GM21786 (cell line): ENCODE measurements around the gene ZDHHC1.
"Not testable (repeated sequence)": the region's sequence is repeated elsewhere in the genome, so short reads cannot be mapped to it uniquely, and the experiment has no call there.

Experiments used
- ATAC-seq: cut with Tn5 transposase; IDR thresholded peaks from one replicate; pipeline ENCODE4 v1.9.1; 2021; ENCODE audit not compliant: unreplicated experiment

Gene ZDHHC1

DNA sequence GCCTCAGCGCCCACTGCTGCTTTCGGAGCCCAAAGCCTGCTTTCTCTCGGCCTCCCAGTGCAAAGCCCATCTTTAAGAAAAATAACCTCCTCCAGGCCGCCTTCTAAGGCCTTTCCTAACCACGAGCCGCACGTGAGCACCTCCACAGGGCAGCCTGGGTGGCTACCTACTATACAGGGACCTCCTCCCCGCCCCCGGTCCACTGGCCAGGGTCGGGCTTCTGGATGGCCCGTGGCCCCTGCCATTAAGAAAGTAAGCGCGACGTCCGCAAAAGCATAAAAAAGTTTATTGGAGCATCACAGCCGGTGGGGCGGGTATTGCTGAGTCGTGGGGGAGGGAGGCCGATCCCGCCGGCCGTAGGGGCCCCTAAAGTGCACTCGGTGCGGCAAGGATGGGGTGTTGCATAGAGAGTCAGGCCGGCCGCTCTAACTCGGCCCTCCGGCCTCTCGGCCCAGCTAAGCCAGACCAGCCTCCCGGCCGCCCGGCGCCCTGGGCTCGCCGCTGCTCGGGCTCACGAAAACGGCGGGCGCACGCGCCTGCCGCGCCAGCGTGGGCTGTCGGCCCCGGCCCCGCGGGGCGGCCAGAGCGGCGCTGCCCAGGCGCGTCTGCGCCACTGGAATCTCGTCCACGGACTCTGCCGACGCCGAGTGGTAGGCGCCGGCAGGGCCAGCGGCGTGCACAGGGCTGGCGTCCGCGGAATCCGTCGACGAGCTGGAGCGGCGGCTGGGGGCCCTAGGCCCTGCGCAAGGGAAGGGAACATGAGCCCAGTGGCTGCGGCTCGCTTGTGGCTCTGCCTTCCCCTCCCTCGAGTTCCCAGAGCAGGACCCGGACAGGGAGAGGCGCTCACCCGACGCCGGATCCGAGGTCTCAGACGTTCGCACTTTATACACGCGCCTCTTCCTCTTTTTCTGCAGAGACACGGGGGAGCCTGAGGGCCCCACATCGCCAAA, 21.8 kb downstream of the ZDHHC1 start:
- ATAC-seq: no peak

DNA sequence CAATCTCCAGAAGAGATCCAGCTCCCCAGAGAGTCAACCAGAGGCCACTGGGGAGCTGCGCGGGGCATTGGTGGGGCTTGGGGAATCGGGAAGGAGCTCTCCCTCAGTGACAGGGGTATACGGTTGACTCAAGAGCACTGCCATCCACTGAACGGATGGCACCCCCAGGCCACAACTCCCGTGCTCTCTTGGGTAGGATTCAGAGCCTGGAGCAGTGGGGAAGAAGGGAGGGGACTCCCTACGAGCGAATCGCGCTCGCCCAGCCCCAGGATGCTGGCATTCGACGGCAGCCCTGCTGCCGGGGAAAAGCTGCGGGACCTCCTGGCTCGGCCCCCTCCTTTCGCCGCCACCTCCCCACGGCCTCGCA, 22.5 kb downstream of the ZDHHC1 start:
- ATAC-seq: no peak

DNA sequence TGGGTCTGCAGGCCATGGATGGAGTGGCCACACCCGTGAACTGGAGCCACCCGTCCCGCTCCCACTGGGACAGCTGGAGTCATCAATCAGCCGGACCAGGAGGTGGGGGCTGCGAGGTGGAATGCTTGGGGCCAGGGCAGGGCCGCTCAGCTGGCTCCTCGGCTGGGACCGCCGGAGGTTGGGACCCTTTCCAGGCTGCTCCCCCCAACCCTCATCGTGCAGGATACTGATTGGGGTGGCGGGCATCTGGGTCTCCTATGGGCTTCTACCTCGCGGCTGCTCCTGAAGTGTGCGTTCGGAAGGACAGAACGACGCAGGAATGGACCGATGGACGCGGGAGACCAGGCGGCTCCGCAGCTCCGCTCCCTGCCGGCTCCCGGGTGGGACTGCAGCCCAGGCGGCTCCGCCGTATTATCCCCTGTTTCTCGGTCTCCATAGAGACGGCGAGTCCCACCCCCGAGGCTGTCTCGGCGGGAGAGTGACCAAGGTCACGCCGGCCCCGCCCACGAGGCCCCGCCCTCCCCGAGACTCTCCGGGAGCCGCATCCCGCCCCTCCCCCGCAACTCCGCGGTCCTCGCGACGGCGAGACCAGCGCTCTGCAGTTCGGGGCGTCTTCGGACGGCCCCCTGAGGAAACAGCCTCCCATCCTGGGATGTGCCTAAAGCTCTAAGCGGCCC, 23.0 kb downstream of the ZDHHC1 start, which contains the start of gene TPPP3:
TPPP3 (minus strand) TSS at position 388 of the 677 bp plus-strand sequence. CDS start 2,387 bp downstream, outside the sequence.
- ATAC-seq: no peak

DNA sequence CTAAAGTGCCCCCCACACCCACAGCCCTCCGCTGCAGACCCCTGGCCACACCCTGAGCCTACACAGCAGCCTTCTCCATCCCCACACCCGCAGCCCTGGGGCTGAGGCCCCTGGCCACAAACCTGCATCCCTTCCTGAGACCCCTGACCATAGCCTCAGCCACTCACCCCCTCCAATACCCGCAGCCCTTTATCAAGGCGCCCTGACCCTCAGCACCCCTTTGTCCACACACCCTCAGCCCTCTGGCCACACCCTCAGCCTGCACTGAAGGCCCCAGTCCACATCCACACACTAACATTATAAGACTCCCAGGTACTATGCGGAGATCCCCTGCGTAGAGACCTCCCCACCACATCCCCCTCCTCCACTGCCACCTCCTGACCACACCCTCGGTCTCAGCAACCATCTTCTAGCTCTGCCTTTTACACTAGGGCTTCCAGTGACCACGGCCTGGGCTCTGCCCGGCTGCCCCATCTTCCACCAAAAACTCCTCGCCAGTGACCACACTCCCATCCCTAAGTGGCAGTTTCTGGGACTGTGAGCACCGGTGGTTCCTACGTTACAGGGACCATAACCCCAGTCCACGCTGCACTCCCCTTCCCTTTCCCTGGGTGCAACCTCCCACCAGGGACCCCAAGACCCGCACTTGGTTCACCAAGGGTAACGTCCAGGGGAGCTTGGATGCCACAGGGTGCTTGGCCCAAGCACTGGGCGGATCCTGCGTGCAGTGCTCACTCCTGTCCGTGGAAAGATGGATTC, 23.8 kb downstream of the ZDHHC1 start:
- no peak for ATAC-seq

DNA sequence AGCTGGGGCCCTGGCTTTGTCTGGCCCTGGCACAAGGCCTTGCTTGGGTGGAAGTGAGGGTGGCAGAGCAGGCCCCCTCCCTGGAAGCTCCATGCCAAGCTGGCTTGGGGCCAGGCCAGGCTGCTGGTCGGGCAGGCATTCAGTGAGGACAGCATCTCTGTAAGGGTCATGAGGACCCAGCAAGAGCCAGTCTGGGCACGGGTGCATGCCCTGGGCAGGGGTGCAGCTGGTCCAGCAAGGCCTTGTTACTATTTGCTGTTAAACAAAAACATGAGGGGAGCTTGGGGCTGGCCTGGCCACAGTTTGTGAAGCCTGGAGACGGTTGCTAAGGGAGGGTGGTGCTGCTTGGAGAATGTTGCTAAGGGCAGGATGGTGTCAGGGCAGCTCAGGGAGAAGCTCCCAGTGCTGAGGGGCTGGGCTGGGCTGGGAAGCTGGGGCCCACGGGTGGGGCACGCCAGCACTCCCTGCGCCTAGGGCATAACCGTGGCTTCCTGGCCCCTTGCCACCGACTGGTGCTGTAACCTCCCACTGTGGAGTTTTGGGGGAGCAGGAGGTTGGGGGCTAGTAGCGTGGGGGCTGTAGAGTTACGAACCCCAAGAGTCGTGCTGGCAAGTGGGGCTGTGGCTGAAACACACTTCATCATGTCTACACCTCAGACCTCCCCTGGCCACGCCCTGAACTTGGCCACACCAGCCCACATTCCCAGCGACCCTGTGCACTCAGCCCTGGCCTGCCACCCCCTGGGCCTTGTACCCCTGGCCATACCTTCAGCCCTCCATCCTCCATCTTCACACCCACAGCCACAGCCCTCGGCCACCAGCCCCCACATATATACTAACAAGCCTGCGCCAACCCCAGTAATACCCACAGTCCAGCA, 24.6 kb downstream of the ZDHHC1 start:
- ATAC-seq: no peak

DNA sequence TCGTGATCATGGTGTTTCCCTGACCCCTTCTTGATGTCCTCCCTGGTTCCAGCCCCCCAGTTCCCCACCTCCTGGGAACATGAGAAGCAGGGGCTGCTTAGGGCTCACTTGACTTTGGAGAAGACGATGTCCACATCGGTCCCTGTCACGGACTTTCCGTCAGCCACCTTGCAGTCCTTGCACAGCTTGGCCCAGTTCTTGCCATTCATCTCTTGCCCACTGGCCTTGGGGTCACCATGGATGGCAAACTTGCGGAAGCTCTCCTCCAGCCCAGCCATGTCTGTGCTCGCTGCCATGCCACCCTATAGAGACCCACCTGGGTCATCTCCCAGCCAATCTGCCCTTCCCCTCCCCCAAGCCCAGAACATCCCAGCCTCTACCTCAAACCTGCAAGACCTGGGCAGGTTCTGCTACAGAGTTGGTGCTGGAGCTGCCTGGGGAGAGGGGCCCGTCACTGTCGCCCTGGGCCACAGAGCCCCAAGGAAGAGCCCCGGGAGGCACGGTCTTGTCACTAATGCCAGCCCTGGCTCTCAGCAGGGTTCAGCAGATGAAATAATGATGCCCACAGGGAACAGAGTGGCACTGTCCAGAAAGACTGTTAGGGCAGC, 25.4 kb downstream of the ZDHHC1 start:
- no peak for ATAC-seq

DNA sequence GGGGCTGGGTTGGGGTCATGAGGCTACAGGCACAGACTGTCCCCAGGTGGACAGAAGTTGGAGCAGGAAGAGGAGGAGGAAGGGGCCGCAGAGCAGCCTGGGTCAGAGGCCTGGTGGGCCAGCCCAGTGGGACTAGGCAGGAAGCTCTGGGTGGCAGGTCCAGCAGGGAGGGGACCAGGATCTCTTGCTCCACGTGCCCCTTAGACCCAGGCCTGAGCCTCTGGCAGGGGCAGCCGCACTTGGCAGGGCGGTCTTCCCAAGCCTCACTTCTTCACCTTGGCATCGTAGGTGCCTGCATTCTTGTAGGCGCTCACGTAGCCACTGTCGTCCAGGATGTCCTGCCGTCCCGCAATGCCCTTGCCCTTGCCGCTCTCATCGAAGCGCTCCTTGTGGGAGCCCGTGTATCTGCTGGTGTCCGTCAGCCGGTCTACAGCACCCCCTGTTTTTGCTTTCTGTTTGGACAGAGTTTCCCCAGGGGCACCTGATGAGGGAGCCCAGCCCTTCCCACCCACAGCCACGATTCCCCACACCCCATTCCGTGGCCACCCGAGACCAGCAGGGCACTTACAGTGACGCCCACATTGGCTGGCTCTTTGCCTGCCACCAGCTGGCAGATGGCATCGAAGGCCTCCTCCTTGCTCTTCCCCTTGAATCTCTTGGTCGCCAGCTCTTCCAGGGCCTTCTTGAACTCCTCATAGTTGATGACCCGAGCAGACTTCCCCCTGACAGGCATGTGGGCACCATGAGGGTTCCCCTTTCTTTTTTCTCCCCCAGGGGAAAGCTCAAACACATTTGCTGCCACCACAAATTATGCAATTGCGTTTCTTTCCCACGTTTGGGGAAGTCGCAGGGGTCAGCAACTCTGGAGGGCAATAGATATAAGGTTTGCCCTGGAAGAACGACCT, 26.1 kb downstream of the ZDHHC1 start:
- ATAC-seq: no peak

DNA sequence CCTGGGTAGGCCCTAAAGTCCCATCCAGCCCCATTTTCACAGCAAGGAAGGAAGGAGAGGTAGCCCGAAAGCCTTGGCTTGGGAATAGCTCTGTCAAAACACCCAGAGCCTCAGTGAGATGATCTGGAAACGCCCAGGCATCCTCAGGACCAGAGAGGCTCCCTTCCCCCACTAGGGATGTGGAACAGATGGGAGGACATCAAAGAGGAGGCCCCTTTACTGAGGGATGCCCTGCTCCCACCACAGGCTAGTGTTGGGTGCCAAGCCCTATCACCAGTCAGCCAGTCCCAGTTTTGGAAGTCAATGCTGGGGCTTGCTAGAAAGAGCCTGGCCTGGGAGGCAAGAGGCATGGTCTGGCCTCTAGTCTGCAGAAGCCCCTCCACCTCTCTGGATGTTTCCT, 27.7 kb downstream of the ZDHHC1 start:
- no peak for ATAC-seq

DNA sequence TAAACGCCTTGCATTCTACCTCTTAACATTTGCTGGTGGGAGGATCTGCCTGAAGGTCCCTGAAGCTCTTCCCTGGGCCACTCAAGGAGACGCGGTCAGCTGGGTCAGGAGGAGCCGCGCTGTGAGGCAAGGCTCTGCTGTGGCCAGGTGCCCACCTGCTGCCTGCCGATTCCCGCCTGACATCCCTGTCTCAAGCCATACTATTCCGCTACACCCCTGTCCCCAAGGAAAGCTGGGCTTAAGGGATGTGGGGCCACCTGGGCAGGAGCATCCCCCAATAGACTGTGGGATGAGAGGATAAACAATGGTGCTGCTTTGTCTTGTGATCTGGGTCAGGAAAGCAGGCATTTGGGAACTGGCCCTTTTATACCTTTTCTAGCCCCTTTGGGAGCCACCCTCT, 28.1 kb downstream of the ZDHHC1 start:
- ATAC-seq: no peak

DNA sequence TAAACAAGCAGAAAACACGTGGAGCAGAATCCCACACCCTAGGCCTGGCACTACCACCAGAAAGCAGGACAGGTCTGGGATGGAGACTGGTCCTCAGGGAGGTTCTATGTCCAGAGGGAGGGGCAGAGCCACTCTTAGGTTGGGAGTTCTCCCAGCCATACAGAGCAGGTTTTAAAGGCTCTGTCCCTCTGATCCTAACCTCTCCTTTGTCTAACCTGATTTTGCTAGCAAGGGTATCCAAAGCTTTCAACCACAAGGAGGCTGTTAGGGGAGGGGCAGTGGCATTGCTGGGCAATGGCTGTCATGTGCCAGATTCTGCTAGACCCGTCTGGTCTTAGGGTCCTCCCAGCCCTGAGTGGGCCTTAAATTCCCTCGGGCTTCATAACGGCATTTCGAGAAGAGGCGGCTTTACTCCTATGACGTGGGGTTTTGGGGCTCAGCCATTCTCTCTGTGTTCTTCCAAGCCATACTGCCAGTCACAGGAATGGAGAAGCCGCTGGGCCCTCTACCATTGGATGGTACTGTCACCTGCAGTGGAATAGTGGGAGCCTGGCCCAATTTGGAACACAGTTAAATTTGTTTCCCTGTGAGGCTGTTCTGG, 28.7 kb downstream of the ZDHHC1 start:
- ATAC-seq: no peak

DNA sequence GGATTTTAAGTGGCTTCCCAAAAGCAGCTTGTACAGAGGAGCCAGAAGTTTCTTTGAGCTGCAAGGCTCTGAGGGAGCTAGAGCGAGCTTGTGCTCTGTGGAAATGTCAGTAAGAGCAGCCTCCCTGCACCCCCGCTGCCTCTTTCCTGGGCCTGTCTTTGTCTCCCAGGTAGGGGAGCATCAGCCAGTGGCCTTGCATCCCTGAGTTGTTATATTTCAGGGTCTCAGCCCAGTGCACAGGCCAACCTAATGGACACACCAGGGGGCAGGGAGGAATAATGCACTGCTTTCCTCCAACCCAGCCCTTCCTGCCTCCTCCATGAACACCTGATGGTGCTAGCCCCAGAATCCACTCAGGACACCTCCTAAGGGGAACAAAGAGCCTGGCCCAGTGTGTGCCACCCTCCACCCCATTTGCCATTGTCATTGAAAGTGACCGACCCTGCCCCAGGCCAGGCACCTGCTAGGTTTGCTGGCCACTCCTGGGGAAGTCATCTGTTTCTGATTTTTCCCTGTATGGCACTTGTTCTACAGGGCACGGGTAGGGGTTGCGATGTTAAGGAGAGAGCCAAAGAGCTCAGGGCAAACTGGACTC, 29.3 kb downstream of the ZDHHC1 start:
- no peak for ATAC-seq

DNA sequence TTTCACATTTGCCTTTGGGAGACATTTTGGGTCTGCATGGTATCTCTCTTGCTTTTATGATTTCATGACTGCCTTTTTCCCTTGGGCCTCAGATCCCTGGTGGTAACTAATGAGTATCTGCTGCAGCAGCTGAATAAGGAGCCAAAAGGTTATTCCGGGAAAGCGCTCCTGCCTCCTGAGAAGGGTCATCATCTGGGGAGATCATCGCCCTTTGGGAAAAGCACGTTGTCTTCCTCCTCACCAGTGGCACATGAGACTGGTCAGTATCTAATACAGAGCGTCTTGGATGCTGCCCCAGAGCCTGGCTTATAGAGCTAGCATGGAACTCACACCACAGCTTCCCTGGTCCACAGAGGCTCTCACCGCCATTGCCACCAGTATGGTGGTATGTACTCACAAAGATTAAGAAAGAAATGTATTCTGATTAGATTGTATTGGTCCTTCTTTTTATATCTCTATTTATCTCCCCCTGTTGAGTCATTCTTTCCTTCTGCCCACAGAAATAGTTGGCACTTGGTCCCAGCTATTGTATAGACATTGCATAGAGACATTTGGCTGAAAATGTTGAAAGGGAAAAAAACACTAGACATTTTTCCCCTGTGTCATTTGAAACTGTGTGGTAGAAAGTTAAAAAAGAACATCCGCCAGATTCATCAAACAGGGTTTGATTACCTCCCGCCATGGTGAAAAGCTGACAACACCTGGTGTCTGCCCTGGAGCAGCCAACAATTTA, 31.3 kb downstream of the ZDHHC1 start:
- ATAC-seq: no peak

DNA sequence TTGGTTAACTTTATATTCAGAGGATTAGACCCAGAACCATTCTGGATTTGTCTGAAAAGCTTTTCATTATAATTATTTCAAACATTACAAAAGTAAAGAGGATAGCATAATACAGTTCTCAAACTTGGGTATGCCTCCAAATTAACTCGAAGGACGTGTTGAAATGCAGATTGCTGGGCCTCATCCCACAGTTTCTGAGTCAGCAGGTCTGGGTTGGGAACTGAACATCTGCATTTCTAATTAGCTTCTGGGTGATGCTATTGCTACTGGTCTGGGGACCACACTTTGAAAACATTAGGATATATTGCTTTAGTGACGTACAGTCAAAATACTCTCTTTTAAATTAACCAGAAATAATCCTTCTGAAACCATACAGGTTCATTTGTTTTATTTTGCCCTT, 33.0 kb downstream of the ZDHHC1 start:
- ATAC-seq: no peak

DNA sequence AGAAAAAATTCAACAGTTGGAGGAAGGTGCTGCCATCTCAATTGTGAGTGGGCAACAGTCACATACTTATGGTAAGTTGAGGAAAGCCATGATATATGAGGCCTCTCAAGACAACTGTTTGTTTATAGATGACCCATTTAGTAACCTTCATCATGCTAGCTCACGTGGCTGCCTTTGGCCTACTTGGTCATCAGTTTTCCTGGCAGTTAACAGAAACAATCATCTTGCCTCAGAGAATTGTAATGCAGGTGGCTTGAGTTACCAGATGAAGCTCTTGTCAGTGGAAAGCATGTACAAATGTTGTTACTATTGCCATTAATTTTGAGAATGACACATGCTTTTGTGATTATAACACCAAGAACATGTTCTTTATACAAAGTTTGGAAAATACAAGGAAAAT, 37.6 kb downstream of the ZDHHC1 start:
- no peak for ATAC-seq

DNA sequence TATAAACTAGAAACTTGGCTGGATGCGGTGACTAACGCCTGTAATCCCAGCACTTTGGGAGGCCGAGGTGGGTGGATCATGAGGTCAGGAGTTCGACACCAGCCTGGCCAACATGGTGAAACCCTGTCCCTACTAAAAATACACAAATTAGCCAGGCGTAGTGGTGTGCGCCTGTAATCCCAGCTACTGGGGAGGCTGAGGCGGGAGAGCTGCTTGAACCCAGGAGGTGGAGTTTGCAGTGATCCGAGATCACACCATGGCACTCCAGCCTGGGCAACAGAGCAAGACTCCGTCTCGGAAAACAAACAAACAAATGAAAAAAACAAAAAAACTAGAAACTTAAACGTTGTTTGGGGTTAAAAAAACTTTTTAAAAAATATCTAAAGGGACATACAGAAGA, 40.3 kb downstream of the ZDHHC1 start:
- ATAC-seq: not testable (repeated sequence)

DNA sequence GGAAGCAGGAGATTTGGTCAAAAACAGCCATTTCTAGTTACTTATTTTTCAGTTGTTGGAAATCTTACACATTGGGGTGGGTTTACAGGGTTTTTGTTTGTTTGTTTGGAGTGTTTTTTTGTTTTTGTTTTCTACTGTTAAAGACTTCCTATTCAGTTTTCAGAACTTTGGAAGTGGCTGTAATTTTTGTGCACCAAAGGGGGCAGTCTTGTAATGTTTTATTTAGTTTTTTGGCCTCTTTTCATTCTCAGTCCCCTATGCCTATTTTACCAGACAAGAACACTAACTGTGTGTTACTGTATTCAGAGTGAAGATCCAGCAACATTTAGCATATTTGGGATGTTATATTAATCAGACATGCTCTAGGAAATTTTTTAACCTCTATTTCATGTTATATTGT, 43.6 kb downstream of the ZDHHC1 start:
- no peak for ATAC-seq

DNA sequence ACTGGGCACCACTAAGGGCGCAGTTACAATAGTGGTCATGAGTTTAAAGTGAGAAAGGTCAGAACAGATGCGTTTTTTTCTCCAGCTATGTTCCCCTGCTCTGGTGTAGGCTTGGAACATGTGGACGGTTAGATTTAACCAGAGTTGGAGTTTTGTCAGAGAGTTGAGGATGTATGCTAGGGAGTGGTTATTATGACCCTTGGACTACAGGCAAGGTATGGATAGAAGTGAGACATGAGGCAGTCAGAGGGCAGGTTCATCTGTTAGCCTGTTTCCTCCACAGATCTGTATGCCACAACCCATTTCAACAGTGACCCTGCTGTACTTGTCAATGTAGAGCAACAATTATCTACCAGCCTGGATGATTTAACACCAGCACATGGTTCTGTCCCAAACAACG, 45.6 kb downstream of the ZDHHC1 start:
- no peak for ATAC-seq
